Measurements from ENCODE around the gene TCOF1. TPM values are rescaled to one million over a fixed set of nuclear protein-coding genes. Genes with fewer than 3 reads are reported as not detected.

Gene TCOF1
- total and polyA plus RNA-seq, 2 donors (not counting 1 experiment from before 2014, with no cell fraction given) = 30.9 to 62.4 TPM

- no peak overlapping the region for H3K9ac ChIP-seq (ENCODE audit: low read length)
- H3K4me3 Mint-ChIP-seq = no peak overlapping the region
- no peak overlapping the region for H3K27ac Mint-ChIP-seq
- H3K27ac ChIP-seq (ENCODE audit: low read length in 2 of 2) = no peak overlapping the region
- no CpG with 5 or more reads among the region's 6 CpGs for WGBS (ENCODE audit: insufficient coverage)
- ChIA-PET POLR2A (no interaction called here), CTCF (no interaction called here)
- intact Hi-C loops (cut with micrococcal nuclease) = no loop called here
- no peak overlapping the region for H2AFZ ChIP-seq (ENCODE audit: insufficient read depth, low read depth, low read length, poor library complexity, severe bottlenecking)
- H3K4me3 ChIP-seq (ENCODE audit: control extremely low read depth in 1 of 5, extremely low read depth in 1 of 5, insufficient read depth in 1 of 5, low read depth in 2 of 5, low read length in 4 of 5) = no peak overlapping the region
- DNase-seq (no peak), ATAC-seq (ENCODE audit: low read depth) (no peak)
- no peaks in the 10 kb centered on the region for H3K9me3 ChIP-seq (ENCODE audit: control extremely low read depth in 1 of 3, control insufficient read depth in 2 of 3, insufficient read depth in 1 of 3, low read length in 2 of 3)
- H3K4me1 ChIP-seq (ENCODE audit: control insufficient read depth in 2 of 2, insufficient read depth in 2 of 2, low read length in 2 of 2) = no peaks in the 10 kb centered on the region
- H3K36me3 ChIP-seq (replicated peaks in 1 of 2; ENCODE audit: control extremely low read depth in 1 of 2, control insufficient read depth in 1 of 2, extremely low read depth in 1 of 2, insufficient read depth in 2 of 2, low read length in 1 of 2) = no peaks in the 10 kb centered on the region
- H3K4me1 Mint-ChIP-seq = no peaks in the 10 kb centered on the region
- TF ChIP-seq EZH2 (IDR thresholded peaks at IDR 0.05; ENCODE audit: borderline replicate concordance, insufficient read depth, low read depth, low read length, poor library complexity, severe bottlenecking) (no peak), CTCF (IDR thresholded peaks at IDR 0.05) (no peak)
- peaks cover 0 to 5% (median 0%) of the 10 kb centered on the region in 4 experiments for H3K27me3 ChIP-seq (replicated peaks in 1 of 4; ENCODE audit: control extremely low read depth in 1 of 4, control insufficient read depth in 3 of 4, insufficient read depth in 4 of 4, low read length in 3 of 4)
- peaks cover 28% of the 10 kb centered on the region for H3K27me3 Mint-ChIP-seq
- no peaks in the 10 kb centered on the region for H4K20me1 ChIP-seq (ENCODE audit: control insufficient read depth, insufficient read depth, low read length, poor library complexity, severe bottlenecking)
- no peaks in the 10 kb centered on the region for H3K9me3 Mint-ChIP-seq (ENCODE audit: insufficient read depth)
- no peaks in the 10 kb centered on the region for H3K79me2 ChIP-seq (ENCODE audit: control insufficient read depth, insufficient read depth, low read length)
- no peak overlapping the region for H3K4me2 ChIP-seq (replicated peaks; ENCODE audit: low read depth, low read length, poor library complexity, severe bottlenecking)
Measured at GRCh38 chr5:150313921-150314716, 43.4 kb upstream of the TCOF1 start.

GRCh38 chr5:150315245-150315644 lies 42.3 kb upstream of the TCOF1 start:
- no peak overlapping the region for H3K27ac Mint-ChIP-seq
- H3K79me2 ChIP-seq (ENCODE audit: control insufficient read depth, insufficient read depth, low read length) = no peaks in the 10 kb centered on the region
- no peaks in the 10 kb centered on the region for H3K9me3 Mint-ChIP-seq (ENCODE audit: insufficient read depth)
- H2AFZ ChIP-seq (ENCODE audit: insufficient read depth, low read depth, low read length, poor library complexity, severe bottlenecking) = no peak overlapping the region
- no peak for DNase-seq
- CTCF ChIA-PET = no interaction called here
- POLR2A ChIA-PET = no interaction called here
- H3K4me1 Mint-ChIP-seq = no peaks in the 10 kb centered on the region
- H3K4me1 ChIP-seq (ENCODE audit: control insufficient read depth in 2 of 2, insufficient read depth in 2 of 2, low read length in 2 of 2) = no peaks in the 10 kb centered on the region
- intact Hi-C loops (cut with micrococcal nuclease) = no loop called here
- H3K4me3 ChIP-seq (ENCODE audit: control extremely low read depth in 1 of 5, extremely low read depth in 1 of 5, insufficient read depth in 1 of 5, low read depth in 2 of 5, low read length in 4 of 5) = no peak overlapping the region
- peaks cover 0 to 2% (median 0%) of the 10 kb centered on the region in 4 experiments for H3K27me3 ChIP-seq (replicated peaks in 1 of 4; ENCODE audit: control extremely low read depth in 1 of 4, control insufficient read depth in 3 of 4, insufficient read depth in 4 of 4, low read length in 3 of 4)
- no peaks in the 10 kb centered on the region for H4K20me1 ChIP-seq (ENCODE audit: control insufficient read depth, insufficient read depth, low read length, poor library complexity, severe bottlenecking)
- H3K4me2 ChIP-seq (replicated peaks; ENCODE audit: low read depth, low read length, poor library complexity, severe bottlenecking) = no peak overlapping the region
- ATAC-seq (ENCODE audit: low read depth) = no peak
- no peak overlapping the region for H3K27ac ChIP-seq (ENCODE audit: low read length in 2 of 2)
- H3K9me3 ChIP-seq (ENCODE audit: control extremely low read depth in 1 of 3, control insufficient read depth in 2 of 3, insufficient read depth in 1 of 3, low read length in 2 of 3) = no peaks in the 10 kb centered on the region
- H3K4me3 Mint-ChIP-seq = no peak overlapping the region
- peaks cover 28% of the 10 kb centered on the region for H3K27me3 Mint-ChIP-seq
- no peak overlapping the region for H3K9ac ChIP-seq (ENCODE audit: low read length)
- WGBS (ENCODE audit: insufficient coverage) = 83% methylated on average over 2 of the region's 4 CpGs
- no peaks in the 10 kb centered on the region for H3K36me3 ChIP-seq (replicated peaks in 1 of 2; ENCODE audit: control extremely low read depth in 1 of 2, control insufficient read depth in 1 of 2, extremely low read depth in 1 of 2, insufficient read depth in 2 of 2, low read length in 1 of 2)
- TF ChIP-seq CTCF (IDR thresholded peaks at IDR 0.05) = no peak
- no peak for TF ChIP-seq EZH2 (IDR thresholded peaks at IDR 0.05; ENCODE audit: borderline replicate concordance, insufficient read depth, low read depth, low read length, poor library complexity, severe bottlenecking)
